Stimulated activated CD4-positive, alpha-beta T cell treated with anti-CD3 and anti-CD28 coated beads, TNF-alpha, amount 100 ng/mL, for 4 hours (primary cell): ENCODE measurements around the gene COA8.

Experiments
- DNase-seq, 3 experiments: peaks; one replicate each; pipeline ENCODE4 v3.0.0-alpha.2; 2020; ENCODE audit warnings: low read depth in 3 of 3

COA8 gene

GRCh38 chr14:103535891-103536565 lies 26.7 kb upstream of the COA8 start:
- no peak for DNase-seq

DNA sequence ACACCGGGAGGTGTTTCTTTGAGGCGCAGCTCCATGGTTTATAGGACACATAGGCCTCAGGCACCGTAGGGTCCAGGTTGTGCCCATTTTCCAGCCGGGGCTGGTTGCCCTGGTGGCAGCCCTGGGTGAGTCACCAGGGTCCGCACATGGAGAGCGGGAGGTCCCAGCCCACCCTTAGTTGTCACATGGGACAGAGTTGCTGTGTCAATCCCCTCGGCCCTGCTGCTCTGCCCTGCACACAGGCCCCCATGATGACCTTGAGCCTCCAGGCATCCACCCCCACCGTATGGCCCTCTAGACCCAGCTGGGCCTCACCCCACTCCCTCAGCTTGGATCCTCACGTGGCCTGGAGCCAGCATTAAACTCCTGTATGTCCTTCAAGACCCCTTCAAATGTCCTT lies 26.1 kb upstream of the COA8 start:
- DNase-seq, result no peak

DNA sequence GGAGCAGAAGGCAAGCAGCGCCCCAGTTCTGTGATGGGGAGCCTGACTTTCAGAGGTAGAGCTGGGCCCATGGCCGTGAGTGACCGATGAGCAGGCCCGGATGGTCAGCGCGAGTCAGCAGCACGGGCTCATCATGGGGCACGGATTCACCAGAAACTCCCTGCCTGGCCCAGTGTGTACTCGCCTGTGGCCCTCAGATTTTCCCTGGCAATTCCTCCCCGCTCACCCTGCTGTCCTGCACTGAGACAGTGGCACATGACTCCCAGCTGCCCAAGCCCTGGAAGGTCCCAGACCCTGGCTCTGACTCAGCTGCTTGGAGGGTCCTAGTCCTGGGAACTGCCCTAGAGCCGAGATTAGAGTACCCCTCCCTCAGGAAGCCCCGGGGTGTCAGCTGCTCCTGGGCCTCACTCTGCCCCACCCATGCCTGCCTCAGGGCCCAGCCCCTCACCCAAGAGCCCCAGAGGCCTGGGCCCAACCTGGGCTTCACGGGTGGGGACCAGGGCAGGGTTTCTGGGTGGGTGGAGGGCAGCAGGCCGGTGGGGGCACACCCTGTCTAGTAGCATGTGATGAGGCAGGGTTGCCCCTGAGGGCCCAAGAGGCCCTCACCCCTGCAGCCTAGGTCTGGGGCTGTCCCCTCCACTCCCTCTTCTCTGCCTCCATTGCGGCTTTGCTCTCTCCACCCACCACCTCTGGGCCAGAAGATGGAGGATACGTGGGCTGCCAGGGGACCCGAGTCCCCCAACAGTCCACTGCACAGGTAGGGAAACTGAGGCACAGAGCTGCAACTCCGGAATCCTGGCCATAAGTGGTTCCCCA lies 25.4 kb upstream of the COA8 start:
- no peak for DNase-seq

DNA sequence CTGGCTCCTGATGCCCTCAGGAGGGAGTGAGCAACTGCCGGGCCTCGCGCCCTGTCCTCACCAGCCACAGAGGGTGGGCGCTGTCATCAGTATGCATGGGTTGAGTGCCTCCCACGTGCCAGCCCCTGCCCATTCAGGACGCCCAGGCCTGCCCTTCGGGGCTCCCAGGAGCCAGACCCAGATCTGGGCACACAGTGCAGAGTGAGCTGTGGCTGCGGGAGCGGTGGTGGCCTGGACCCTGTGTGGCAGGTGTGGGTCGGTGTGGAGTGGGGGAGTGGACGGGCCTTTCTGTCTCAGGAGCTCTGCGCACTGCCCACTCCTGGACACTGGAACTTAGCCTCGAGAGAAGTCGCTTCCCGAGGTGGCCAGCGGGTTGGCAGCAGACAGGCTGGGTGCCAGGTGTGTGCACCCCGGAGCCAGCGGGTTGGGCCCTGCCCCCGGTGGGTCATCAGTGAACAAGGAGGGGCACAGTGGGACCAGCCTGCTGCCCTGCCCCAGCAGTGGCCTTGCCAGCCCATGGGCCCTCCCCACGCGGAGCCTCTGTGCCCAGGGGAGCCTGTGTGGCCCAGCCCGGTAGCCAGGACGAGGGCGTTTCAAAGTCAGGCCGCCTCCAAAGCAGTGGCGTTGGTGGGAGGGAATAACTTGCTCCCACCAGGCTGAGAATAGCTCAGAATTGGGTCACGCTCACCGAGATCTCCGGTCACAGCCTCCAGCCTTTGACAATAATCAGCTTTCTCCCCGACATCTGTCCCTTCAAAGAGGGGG lies 24.3 kb upstream of the COA8 start:
- DNase-seq, result no peak

- no peak for DNase-seq
These were observed 23.5 kb upstream of the COA8 start for GRCh38 chr14:103539056-103539825.

- no peak for DNase-seq
These were observed 21.7 kb upstream of the COA8 start for GRCh38 chr14:103540821-103541708.

GRCh38 chr14:103541709-103542604 lies 20.8 kb upstream of the COA8 start:
- DNase-seq, result no peak

DNA sequence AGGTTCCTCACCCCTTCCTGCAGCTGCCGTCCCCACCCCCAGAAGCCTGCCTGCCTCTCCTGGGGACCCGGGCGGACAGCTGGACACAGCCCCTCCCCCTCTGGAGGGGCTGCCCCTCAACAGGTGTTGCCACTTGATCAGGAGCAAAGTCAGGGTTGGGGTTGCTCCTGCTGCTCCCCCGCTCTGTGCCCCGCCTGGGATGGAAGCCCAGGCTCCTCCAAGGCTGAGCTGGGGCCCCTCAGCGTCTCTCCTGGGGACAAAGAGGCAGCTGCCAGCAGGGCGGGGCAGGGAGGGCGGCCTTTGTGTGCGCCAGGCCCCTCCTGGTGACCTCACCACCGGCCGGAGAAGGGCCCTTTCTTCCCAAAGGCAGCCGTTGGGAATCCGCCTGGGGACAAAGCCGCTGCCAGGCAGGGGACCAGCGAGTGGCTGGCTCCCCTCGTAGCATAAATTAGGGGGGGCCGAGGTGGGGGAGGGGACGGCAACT lies 20.1 kb upstream of the COA8 start:
- no peak for DNase-seq

DNA sequence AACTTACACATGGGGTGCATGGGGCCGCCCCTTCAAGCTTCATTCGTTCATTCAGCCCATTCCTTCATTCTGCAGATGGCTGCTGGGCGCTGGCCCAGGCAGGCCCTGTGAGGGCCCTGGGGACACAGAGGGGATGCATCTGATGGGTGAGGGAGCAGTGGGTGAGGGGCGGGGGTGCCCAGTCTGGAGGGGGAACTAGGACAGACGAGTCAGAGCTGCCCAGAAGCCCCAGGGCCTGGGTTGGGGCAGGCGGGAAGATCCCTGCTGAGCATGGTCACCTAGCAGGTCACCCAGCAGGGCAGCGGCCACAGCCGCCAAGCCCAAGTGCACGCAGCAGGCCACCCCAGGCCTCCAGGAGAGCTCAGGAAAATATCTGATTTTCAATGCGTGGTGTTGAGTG lies 19.6 kb upstream of the COA8 start:
- no peak for DNase-seq

GRCh38 chr14:103543721-103544387 lies 18.9 kb upstream of the COA8 start:
- DNase-seq, result no peak

DNA sequence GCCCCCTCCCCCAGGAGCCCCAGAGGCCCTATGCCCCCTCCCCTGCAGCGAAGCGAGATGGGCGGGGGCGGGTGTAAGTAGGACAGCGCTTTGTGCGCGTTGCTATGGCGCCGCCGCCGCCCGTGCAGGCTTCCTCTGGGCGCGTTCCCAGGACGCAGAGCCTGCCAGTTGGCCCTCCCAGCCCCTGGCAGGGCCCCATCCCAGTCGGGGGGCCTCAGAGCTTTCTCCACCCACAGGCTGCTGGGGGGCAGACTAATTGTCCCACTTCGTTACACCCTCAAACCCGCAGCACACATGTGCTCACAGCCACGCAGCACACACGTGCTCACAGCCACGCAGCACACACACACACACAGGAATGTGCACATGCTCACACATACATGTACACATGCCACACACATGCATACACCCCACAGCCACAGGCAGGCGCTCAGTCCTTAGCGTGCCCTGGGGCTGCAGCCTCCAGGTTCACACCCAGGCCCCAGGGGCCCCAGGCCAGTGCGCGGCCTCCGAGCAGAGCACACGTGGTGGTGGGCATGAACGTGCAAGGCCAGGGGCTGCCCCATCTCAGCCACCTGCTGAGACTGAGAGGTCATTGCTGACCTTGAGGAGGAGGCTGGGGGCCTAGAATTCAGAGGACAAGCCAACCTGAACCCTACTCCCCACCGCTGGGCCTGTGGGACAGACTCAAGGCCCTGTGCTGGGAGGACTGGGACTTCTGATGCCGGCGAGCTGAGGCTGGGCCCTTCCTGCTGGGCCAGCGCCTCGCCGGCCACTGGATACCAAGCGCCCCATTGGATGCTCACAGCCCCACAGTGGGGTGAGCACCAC lies 18.2 kb upstream of the COA8 start:
- DNase-seq, result no peak

- DNase-seq, result no peak
These were observed 17.4 kb upstream of the COA8 start for GRCh38 chr14:103545219-103545914.

GRCh38 chr14:103545915-103546651 lies 16.7 kb upstream of the COA8 start:
- no peak for DNase-seq

GRCh38 chr14:103546652-103547454 lies 15.9 kb upstream of the COA8 start:
- DNase-seq, result peak; percentile 55 to 64 (median 64)

- DNase-seq, result no peak
These were observed 15.3 kb upstream of the COA8 start for GRCh38 chr14:103547455-103547940.

- no peak for DNase-seq
These were observed 14.8 kb upstream of the COA8 start for GRCh38 chr14:103547941-103548462.
